NCI-H345 treated with DMSO at 0.1 percent for 48 hours (cell line): ENCODE data around the gene KCMF1.
A peak's percentile ranks its signal among the peaks of the same experiment; 100 is the strongest.
"Not testable (repeated sequence)": the region's sequence is repeated elsewhere in the genome, so short reads cannot be mapped to it uniquely, and the experiment has no call there.

Source experiments
- DNase-seq: peaks from one replicate; lab custom pipeline; 2025; ENCODE audit not compliant: unreplicated experiment; lab: John Stamatoyannopoulos, UW

The KCMF1 gene

DNA sequence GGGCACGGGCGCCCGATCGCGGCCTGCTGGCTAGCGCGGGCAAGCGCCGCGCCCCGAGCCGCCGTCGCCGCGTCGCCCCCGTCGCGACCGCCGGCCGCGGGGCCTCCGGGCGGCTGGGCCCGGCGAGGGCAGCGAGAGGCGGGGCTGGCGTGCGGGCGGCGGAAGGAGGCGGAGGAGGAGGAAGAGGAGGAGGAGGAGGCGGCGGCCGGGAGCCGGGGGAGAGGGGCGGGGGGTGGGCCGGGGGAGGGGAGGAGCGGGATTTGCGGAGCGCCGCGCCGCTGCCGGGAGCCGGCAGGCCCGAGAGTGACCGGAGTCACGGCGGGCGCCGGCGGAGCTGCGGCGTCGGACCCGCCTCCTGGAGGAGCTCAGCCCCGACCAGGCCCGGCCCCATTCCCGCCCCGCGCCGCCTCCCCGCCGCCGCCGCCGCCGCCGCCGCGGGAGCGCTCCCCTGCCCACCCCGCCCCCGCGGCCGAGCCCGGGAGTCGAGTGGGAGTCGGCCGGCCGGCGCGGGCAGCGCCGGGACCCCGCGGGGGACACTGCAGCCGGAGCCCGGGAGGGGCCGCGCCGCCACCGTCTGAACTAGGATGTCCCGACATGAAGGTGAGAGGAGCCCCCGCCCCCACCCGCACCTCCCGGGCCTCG lies at the start of gene KCMF1:
TSS of gene KCMF1 (plus strand) at position 294 of the 642 bp plus-strand sequence. CDS start at position 585, 291 bp downstream.
- DNase-seq, result peak; percentile 13

DNA sequence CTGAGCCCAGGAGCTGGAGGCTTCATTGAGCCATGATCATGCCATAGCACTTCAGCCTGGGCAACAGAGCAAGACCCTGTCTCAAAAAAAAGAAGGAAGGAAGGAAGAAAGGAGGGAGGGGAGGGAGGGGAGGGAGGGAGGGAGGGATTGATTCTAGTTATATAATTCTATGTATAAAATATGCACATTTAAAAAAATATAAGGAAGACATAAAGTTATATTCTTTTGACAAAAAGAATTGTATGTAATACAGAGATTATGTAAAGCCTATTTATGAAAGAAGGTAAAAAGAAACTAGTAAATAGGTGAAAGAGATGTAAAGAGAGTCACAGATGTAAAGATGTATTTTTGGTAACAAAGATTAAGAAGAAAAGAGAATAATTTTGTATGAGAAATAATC lies 48.0 kb upstream of the KCMF1 start:
- no peak for DNase-seq

DNA sequence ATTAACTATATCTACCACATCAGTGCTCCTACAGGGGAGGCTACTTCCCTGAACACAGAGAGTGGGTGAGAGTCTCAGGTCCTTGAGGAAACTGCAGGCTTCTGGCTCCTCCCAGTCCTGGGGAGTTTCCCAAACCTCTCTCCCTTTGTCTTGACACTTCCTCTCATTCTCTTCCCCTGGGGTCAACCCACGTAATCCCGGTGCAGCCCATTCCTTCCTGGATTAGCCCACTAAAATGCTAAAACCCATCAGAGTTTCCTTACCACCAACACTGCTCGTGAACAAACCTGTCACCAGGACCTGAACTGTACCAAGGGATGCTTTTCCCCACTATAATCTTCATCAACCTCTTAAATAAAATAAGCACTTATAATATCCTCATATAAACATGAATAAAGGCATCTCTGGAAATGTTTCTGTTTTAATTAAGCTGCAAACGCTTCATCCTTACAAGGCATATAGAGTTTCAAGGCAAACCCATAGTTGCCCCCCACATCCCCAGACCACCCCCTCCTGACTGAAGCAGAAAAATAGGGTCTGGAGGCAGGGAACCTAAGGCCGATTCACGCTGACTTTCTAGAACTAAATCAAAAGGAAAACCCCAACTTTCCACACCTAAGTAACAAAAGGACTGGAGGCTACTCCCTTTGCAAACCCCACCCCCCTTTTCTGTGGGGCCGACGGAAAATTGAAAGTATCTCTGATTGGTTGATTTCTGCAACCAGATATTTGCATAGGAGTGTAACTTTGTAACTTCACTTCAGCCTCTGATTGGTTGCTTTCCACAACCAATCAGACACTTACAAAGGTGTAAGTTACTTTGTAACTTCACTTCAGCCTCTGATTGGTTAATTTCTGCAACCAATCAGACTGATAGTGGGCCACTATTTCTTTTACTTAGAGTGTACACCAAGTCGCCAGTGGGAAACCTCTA lies 46.5 kb upstream of the KCMF1 start:
- no peak for DNase-seq

DNA sequence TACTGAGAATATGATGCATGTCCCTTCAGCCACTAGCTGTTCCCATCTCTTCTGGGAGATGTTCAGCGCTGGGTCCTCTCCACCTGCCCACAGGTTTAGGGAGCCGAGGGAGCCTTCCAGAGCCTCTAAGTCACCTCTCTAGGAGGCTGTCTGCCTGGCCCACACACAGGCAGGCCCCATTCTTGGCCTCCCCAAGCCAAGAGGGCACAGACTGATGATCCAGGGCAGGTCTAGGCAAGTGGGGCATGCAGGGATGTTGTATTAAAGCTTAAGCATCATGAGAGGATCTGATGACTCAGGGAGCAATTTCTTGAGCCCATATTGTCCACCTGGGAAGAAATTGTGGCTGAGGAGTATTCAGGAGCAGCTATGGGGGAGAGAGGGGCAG lies 45.6 kb upstream of the KCMF1 start:
- no peak for DNase-seq

DNA sequence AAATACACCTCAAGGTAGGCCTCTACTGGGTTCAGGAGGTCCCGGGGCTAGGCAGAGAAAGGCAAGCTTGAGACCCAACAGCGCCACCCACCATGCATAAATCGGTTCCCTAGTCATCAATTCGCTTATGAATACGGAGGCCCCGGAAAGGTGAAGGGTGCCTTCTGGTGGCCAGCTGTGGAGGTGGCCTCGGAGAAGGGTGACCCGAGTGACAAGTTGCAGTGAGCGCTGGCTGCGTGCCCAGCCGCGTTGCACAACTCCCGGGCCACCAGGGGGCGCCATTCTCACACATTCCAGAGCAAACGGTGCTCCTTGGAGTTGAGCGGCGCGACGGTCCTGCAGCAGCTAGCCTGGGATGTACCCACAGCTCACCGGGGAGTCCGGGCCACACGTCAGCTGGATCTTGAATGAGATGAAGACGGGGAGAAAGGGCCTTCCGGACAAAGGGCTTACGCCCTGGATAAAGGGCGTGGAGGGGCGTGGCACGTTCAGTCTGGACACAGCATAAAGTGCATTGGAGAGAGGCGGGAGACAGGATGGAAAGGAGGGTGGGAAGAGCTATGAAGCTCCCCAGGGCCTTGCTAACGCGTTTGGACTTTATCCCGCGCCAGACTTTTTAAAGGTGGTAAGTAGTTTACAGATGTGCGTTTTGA lies 45.1 kb upstream of the KCMF1 start:
- DNase-seq, result peak; percentile 91

DNA sequence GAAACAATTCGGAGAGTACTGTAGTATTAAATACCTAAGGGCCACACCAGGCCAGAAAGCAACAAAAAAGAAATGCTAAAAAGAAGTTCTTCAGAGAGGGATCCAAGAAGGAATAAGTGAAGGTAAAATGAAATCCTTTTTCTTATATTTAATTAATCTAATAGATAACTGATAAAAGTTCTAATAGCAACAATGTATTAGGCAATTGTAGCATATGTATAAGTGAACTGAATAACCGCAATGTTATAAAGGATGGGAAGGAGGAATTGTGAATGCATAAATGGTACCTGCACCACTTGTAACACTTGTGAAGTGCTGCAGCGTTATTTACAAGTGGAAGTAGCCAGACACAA lies 43.7 kb upstream of the KCMF1 start:
- no peak for DNase-seq

DNA sequence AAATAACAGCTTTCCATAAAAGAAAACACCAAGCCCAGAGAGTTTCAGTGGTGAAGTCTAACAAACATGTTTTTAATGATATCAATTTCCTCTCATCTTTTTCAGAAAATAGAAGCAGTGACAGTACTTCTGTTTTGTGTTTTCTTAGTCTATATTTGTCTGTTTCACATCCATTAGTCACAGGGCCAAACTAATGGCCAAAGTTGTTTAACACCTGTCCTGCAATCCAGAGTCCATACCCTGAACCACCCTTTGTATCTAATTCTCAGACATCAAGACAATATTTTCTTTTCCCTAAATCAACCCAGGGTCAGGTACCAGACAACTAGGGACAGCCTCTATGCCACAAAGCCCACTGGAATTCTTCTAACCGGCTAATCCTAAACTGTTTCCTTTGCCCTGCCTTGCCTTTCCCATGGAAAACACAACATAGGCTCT lies 39.6 kb upstream of the KCMF1 start:
- DNase-seq, result no peak

DNA sequence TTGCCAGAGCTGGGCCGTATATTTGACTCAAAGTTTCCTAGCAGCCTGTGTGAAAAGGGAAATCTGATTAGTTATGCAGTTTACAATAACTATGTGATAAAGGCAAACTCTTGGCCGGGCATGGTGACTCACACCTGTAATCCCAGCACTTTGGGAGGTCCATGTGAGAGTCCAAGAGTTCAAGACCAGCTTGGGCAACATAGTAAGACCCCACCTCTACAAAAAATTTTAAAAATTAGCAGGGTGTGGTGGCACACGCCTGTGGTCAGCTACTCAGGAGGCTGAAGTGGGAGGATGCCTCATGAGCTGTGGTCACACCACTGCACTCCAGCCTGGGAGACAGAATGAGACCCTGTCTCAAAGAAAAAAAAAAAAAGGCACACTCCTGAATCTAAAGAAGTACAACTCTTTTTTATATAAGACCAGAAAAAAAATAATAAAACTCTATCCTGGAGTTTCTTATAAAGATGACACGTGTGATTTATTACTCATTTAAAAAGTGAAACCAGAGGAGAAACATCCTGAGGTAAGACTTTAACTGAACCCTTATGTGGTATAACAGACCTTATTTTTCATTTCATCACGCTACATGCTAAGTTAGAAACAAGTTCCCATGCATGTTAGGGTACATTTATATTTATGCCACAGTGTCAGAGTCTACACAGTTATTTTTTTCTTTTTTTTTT lies 32.6 kb upstream of the KCMF1 start:
- no peak for DNase-seq

DNA sequence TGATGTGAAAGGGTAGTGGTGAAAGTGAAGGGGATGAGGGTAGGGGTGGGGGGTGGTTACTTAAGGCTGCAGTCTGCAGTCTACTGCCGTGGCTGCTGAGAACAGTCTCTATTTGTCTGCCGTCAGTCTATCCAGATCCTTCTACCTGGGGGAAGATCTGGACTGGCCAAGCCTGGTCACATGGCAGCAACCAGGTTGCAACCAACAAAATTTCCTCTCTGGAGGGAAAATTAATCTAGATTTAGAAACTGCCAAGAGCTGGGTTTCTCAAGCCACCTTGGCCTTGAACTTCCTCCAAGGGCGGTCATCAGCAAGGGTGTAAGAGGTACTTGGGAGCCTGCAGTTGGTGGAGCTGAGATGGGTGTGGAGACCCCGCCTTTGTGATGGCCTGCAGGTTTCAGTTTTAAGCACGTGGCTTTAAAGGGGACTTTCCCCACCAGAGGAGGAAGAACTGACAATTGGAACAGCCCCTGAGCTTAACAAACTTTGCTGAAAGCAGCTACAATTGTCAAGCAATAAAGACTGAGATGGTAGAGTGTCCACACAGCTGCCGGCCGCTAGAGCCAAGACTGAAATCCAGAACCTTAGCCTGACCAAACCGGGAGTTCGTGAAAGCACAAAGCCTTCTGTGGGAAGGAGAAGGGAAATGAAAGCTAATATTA lies 31.4 kb upstream of the KCMF1 start:
- DNase-seq, result no peak

DNA sequence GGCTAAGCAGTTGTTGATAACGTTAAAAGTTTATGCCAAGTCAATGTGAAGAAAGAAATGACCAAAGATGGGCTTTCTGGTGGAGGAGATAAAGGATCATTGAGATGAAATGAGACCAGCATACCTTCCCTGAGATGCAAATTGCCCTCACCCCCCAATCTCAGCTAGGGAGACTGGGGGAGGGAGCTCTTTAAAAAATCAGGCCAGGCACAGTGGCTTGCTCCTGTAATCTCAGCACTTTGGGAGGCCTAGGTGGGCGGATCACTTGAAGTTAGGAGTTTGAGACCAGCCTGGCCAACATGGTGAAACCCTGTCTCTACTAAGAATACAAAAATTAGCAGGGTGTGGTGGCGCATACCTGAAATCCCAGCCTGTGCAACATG lies 30.9 kb upstream of the KCMF1 start:
- DNase-seq, result no peak

DNA sequence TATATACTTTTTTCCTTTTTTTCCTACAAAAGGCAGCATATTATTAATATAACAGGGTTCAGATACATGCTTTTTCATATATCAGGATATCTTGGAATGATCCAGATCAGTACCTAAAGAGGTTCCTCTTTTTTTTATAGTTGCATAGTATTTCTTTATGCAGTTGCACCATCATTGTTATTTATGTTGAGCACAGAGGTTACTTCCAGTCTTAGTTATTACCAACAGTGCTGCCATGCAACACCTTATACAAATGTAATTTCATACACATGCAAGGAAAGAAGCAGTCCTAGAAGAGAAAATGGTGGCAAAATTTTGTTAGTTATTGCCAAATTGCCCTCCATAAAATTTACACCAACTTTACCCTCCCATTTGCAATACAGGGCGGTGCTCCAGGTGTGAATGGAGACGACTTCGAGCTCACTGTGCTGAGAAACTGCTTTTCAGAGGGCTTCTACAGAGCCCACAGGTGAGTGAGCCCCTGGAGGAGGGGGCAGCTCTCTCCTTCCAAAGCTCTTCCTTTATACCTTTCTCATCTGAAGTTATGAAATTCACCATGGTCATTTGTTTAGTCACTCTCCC lies 30.0 kb upstream of the KCMF1 start:
- DNase-seq, result no peak

DNA sequence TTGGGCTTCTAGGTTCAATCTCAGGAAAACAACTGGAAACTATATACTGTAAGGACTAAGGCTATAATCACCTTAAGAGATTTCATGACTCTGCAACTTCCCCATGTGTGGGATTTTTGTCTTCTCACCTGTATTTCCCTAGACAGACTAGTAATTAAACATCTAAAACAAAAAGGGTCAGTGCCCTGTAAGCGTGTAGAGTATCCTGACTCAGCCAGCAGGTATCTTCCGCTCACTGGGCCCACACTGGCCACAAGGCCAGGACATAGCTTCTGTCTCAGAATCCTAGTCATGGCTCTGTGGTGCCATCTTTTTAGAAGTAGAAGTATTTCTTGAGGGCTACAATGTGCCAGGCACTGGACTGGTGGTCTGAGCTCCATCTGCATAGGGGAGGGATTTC lies 28.8 kb upstream of the KCMF1 start:
- no peak for DNase-seq

DNA sequence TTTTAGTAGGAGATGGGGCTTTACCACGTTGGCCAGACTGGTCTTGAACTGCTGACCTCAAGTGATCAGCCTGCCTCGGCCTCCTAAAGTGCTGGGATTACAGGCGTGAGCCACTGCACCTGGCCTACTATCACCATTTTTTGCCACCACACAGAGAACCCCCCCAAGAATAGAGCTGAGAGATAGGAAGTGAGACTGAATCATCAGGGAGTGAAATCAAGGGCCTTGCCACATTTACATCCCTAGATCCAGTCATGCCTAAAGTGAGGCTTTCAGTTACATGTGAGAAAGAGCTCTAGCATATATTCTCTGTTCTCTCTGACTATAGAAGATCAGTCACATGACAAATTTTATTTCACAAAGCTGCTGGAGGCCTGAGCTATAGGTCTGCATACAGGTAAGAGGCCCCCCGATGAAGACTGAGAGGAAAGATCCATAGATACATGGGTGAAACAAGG lies 28.0 kb upstream of the KCMF1 start:
- no peak for DNase-seq

DNA sequence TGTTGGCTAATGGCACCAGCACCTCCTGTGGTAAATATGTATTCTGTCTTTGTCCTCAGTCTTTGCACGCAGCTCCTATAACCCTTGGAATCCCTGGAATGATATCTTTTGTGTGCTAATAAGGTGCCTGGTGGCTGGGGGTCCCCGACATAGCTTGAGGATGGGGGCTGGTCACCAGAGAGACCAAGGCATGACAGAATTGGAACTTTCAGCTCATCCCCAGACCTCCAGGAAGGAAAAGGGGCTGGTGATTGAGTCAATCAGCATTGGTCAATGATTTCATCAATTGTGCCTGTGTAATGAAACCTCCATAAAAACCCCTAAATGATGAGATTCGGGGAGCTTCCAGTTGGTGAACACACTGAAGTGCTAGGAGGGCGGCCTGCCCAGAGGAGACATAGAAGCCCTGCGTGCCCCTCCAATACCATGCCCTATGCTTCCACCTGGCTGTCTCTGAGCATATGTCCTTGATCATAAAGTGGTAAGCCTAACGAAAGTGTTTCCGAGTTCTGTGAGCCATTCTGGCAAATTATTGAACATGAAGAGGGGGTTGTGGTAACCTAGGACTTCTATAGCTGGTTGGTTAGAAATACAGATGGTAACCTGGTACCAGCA lies 26.6 kb upstream of the KCMF1 start:
- DNase-seq, result no peak

DNA sequence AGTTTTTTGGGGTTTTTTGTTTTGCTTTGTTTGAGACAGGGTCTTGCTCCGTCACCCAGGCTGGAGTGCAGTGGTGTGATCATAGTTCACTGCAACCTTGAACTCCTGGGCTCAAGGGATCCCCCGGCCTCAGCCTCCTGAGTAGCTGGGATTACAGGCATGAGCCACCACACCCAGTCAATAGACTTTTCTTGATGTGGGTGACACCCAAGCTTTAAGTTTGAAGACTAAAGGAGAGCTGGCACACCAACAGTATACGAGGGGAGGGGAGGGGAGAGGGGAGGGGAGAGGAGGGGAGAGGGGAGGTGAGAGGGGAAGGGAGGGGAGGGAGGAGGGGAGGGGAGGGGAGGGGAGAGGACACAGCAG lies 25.1 kb upstream of the KCMF1 start:
- DNase-seq, result not testable (repeated sequence)

DNA sequence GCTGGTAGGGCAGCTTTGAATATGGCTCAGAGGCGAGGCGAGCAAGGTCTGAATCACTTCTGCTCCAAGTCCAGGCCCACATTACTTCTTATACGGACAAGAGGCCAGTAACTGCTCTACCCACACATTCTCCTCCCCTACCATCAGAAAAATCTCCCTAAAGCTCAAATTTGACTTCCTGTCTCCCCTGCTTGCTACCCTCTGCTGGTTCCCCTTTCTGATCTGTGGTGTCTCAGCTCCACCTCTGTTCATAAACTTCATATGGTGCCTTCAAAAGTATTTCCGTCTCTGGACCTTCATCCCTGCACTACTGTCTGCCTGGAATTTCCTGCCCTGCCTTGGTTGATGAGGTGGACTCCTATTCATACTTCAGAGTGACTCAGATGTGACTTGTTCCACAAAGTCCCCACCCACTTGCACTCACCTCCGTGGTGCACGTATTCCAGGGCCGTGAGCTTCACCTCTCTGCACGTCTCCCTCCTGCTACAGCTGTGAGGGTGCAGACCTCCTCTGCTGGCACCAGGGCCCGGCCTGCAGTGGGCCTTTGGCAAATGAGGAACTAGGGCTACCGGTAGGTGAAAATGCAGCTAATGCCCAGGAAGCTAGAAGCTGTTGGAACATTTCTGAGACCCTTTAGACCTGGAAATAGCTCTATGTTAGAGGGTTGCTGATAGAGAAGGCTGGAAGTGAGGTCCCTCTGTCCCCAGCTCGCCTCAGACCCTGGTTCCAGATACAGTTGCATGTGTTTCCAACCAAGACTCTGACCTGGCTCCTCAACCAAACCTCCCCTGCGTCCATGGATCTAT lies 24.6 kb upstream of the KCMF1 start:
- no peak for DNase-seq

DNA sequence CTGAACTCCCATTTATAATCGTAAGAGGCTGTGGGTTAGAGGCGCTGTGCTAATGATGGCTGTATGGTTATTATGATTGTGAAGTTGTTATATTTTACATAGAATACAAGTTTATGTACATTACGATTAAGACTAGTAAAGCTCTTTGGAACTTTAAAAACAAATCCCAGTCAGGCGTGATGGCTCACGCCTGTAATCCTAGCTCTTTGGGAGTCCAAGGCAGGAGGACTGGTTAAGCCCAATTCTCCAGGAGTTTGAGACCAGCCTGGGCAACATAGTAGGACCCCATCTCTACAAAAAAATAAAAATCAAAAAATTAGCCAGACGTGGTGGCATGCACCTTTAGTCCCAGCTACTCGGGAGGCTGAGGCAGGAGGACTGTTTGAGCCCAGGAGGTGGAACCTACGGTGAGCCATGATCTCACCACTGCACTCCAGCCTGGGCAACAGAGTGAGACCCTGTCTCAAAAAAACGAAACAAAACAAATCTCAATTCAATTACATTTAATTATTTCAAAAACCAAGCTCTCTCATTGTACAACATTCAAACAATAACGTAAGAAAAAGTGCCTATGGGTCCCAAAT lies 23.9 kb upstream of the KCMF1 start:
- no peak for DNase-seq

DNA sequence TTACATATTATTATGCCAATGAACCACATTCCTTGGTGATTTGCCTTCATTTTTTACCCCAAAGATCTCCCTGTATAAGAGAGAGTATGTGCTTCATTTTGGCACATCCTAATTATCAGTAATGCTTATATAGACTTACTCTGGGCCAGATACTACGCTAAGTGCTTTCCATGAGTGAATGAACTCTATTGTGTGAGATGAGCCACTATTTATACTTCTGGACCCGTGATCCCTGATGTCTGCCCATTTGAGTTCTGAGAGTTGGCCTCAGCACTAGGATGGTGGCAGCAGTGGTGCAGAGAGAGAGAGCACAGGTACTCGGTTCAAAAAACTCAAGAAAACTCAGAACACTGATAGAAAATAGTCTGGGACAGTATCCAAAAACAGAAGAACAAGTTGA lies 17.4 kb upstream of the KCMF1 start:
- DNase-seq, result no peak

DNA sequence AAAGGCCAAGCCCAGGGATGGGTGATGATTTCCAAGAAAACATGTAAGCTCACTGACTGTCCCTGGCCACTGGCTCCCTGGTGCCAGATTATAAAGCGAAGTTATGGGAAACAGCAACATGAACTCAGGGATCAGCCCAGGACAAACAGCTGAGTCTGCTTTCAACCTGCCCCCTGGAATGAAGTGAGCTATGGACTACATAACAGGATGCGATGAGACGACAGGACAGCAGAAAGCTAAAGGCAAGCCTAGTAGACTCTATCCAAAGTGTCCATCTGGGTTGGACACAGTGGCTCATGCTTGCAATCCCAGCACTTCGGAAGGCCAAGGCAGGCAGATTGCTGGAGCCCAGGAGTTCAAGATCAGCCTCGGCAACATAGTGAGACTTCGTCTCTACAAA lies 16.6 kb upstream of the KCMF1 start:
- no peak for DNase-seq
